HL-60 (cell line): ENCODE measurements around the gene ZNF804A.

ENCODE experiments used
- GABPA ChIP-seq: IDR thresholded peaks from 2 replicates; pipeline ENCODE4 v1.6.1; 2012; ENCODE audit warnings: low read depth
- POLR2AphosphoS5 ChIP-seq: IDR thresholded peaks from 2 replicates; pipeline ENCODE4 v1.6.1; 2012; ENCODE audit warnings: low read depth
- SPI1 ChIP-seq: IDR thresholded peaks from 2 replicates; pipeline ENCODE4 v1.6.1; 2012; ENCODE audit warnings: low read depth, mild to moderate bottlenecking, borderline replicate concordance
- TF ChIP-seq, protein P1 (sequence below): IDR thresholded peaks from one replicate; pipeline ENCODE4 v1.5.1; 2011; ENCODE audit warnings: low read length, control low read depth, inconsistent platforms; ENCODE audit not compliant: insufficient read depth
- TF ChIP-seq, protein P2 (sequence below): IDR thresholded peaks from 2 replicates; pipeline ENCODE4 v1.6.1; 2012; ENCODE audit warnings: low read depth; ENCODE audit not compliant: insufficient replicate concordance

DNA sequence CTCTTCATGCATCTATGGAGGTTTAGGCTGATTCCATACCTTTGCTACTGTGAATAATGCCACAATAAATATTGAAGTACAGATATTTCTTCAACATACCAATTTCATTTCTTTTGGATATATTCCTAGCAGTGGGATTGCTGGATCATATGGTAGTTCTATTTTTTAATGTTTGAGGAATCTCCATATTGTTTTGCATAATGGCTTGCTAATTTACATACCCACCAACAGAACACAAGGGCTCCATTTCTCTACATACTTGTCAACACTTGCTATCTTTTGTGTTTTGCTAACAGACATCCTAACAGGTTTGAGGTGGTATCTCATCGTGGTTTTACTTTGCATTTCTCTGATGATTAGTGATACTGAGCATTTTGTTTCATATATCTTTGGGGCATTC is 253.2 kb downstream of the ZNF804A start:
- TF ChIP-seq, protein P1, sequence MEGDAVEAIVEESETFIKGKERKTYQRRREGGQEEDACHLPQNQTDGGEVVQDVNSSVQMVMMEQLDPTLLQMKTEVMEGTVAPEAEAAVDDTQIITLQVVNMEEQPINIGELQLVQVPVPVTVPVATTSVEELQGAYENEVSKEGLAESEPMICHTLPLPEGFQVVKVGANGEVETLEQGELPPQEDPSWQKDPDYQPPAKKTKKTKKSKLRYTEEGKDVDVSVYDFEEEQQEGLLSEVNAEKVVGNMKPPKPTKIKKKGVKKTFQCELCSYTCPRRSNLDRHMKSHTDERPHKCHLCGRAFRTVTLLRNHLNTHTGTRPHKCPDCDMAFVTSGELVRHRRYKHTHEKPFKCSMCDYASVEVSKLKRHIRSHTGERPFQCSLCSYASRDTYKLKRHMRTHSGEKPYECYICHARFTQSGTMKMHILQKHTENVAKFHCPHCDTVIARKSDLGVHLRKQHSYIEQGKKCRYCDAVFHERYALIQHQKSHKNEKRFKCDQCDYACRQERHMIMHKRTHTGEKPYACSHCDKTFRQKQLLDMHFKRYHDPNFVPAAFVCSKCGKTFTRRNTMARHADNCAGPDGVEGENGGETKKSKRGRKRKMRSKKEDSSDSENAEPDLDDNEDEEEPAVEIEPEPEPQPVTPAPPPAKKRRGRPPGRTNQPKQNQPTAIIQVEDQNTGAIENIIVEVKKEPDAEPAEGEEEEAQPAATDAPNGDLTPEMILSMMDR = no peak
- no peak for TF ChIP-seq POLR2AphosphoS5
- TF ChIP-seq, protein P2, sequence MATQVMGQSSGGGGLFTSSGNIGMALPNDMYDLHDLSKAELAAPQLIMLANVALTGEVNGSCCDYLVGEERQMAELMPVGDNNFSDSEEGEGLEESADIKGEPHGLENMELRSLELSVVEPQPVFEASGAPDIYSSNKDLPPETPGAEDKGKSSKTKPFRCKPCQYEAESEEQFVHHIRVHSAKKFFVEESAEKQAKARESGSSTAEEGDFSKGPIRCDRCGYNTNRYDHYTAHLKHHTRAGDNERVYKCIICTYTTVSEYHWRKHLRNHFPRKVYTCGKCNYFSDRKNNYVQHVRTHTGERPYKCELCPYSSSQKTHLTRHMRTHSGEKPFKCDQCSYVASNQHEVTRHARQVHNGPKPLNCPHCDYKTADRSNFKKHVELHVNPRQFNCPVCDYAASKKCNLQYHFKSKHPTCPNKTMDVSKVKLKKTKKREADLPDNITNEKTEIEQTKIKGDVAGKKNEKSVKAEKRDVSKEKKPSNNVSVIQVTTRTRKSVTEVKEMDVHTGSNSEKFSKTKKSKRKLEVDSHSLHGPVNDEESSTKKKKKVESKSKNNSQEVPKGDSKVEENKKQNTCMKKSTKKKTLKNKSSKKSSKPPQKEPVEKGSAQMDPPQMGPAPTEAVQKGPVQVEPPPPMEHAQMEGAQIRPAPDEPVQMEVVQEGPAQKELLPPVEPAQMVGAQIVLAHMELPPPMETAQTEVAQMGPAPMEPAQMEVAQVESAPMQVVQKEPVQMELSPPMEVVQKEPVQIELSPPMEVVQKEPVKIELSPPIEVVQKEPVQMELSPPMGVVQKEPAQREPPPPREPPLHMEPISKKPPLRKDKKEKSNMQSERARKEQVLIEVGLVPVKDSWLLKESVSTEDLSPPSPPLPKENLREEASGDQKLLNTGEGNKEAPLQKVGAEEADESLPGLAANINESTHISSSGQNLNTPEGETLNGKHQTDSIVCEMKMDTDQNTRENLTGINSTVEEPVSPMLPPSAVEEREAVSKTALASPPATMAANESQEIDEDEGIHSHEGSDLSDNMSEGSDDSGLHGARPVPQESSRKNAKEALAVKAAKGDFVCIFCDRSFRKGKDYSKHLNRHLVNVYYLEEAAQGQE = no peak
- no peak for TF ChIP-seq GABPA
- no peak for TF ChIP-seq SPI1
